Astrocyte (in vitro differentiated cells and primary cell): ENCODE measurements around the gene LRTM2.

Experiments
- CTCF ChIP-seq: IDR thresholded peaks from 2 replicates; pipeline ENCODE4 v1.5.1; 2011; ENCODE audit warnings: low read depth, mild to moderate bottlenecking, inconsistent platforms, low read length, moderate library complexity; ENCODE audit not compliant: insufficient read depth
- EZH2 ChIP-seq: IDR thresholded peaks from 2 replicates; pipeline ENCODE4 v1.6.1; 2012; ENCODE audit warnings: mild to moderate bottlenecking, low read length, inconsistent platforms; ENCODE audit not compliant: insufficient read depth

- TF ChIP-seq CTCF: no peak
- TF ChIP-seq EZH2: no peak
These were observed 9.0 kb downstream of the LRTM2 start for GRCh38 chr12:1829306-1829900.
